Caco-2 (cell line): ENCODE results near the gene TIMM17A. TPM values are rescaled to one million over a fixed set of nuclear protein-coding genes. Genes with fewer than 3 reads are reported as not detected.

Experiments
- BruUV-seq: library from RNA; stranded (reverse); fragments of 400-500 nt; replicated peaks from 2 replicates; lab custom pipeline; 2021; lab: Mats Ljungman, UMichigan
- CTCF ChIA-PET: fragments of 300-600 bp; sonication (Branson Sonifier 250); formaldehyde crosslinking; loops from one replicate; lab custom pipeline; 2022; ENCODE audit warnings: antibody characterized with exemption; lab: Charles Lee
- POLR2A ChIA-PET: fragments of 300-600 bp; sonication (Branson Sonifier 250); formaldehyde crosslinking; loops from one replicate; lab custom pipeline; 2022; ENCODE audit warnings: antibody characterized with exemption; lab: Charles Lee
- DNase-seq, 2 experiments: peaks; one replicate each; pipeline versions ENCODE4 v3.0.0 to v3.0.0-alpha.2; 2020 to 2022
- H3K27me3 ChIP-seq: replicated peaks from 2 replicates; pipeline ENCODE4 v1.6.0; 2011; ENCODE audit warnings: low read length; ENCODE audit not compliant: control insufficient read depth, insufficient read depth
- H3K36me3 ChIP-seq: 2 replicates; pipeline ENCODE4 v1.5.1; 2011; ENCODE audit warnings: low read length; ENCODE audit not compliant: control insufficient read depth, insufficient read depth
- H3K4me1 ChIP-seq: fragments of 250-450 bp; sonication (Bioruptor Pico); 2 replicates; pipeline ENCODE4 v1.5.1; 2020; ENCODE audit warnings: mild to moderate bottlenecking
- H3K4me3 ChIP-seq: 2 replicates; pipeline ENCODE4 v1.5.1; 2011; ENCODE audit warnings: low read depth, mild to moderate bottlenecking, control low read depth, low read length
- H3K9me3 ChIP-seq: fragments of 250-450 bp; sonication (Bioruptor Pico); 2 replicates; pipeline ENCODE4 v1.5.1; 2020; ENCODE audit warnings: mild to moderate bottlenecking, moderate library complexity
- H3K27ac Mint-ChIP-seq: one replicate; pipeline ENCODE4 v1.8.0; 2022; ENCODE audit warnings: mixed read lengths; ENCODE audit not compliant: unreplicated experiment
- H3K27me3 Mint-ChIP-seq: one replicate; pipeline ENCODE4 v1.8.0; 2022; ENCODE audit warnings: mixed read lengths; ENCODE audit not compliant: insufficient read depth, unreplicated experiment
- H3K36me3 Mint-ChIP-seq: one replicate; pipeline ENCODE4 v1.8.0; 2022; ENCODE audit warnings: mild to moderate bottlenecking, mixed read lengths; ENCODE audit not compliant: insufficient read depth, unreplicated experiment
- H3K4me1 Mint-ChIP-seq: one replicate; pipeline ENCODE4 v1.8.0; 2022; ENCODE audit warnings: low read depth, mixed read lengths; ENCODE audit not compliant: unreplicated experiment
- H3K4me3 Mint-ChIP-seq: one replicate; pipeline ENCODE4 v1.8.0; 2022; ENCODE audit warnings: mild to moderate bottlenecking, moderate library complexity, mixed read lengths; ENCODE audit not compliant: unreplicated experiment
- H3K9me3 Mint-ChIP-seq: one replicate; pipeline ENCODE4 v1.8.0; 2022; ENCODE audit warnings: mixed read lengths; ENCODE audit not compliant: unreplicated experiment
- CTCF ChIP-seq, 2 experiments: fragments of 200-600 bp in 1 of 2; IDR thresholded peaks; 1 replicate in 1 of 2; 2 replicates in 1 of 2; pipeline versions ENCODE4 v1.5.1 to v1.8.0; 2011 to 2022; ENCODE audit warnings: antibody characterized with exemption in 1 of 2, control low read depth in 1 of 2, inconsistent platforms in 1 of 2, low read depth in 1 of 2, low read length in 1 of 2, mild to moderate bottlenecking in 1 of 2, moderate library complexity in 1 of 2; ENCODE audit not compliant: insufficient read depth in 1 of 2, severe bottlenecking in 1 of 2, unreplicated experiment in 1 of 2
- intact Hi-C: fragments of 100-400 bp; cut with micrococcal nuclease; formaldehyde crosslinking; loops from one replicate; pipeline ENCODE4 v1.10.0; 2022; ENCODE audit not compliant: unreplicated experiment
- total RNA-seq: library from RNA; stranded (reverse); gene quantifications from 2 replicates; pipeline ENCODE4 v1.2.3, GENCODE V29; 2022

TIMM17A gene
- total RNA-seq, 1 experiment from 2014 or later, result 63.7 TPM

DNA sequence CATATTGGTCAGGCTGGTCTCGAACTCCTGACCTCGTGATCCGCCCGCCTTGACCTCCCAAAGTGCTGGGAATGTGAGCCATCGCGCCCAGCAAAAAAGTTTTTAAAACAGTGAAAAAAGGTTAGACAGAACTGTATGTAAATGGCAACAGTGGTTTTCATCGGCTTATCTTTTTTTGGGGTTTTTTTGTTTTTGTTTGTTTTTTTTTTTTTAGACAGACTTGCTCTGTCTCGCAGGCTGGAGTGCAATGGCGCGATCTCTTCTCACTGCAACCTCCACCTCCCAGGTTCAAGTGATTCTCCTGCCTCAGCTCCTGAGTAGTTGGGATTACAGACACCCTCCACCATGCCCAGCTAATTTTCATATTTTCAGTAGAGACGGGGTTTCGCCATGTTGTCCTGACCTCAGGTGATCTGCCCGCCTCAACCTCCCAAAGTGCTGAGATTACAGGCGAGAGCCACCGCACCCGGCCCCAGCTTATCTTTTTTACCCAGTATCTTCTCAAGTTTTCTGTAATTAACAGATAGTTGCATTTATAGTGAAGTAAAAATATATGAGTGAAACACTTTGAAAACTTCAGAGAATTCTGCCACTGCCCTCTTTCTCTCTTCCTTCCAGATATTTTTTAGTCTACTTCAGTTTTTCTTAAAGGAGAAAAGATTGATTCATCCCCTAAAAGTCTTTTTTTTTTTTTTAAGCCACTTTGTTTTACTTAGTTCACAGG lies 13.1 kb downstream of the TIMM17A start:
- no TSS peak for BruUV-seq
- H3K9me3 ChIP-seq, result no peaks in the 10 kb centered on the region
- H3K4me3 Mint-ChIP-seq, result no peak overlapping the region
- no peak overlapping the region for H3K27ac Mint-ChIP-seq
- no peak for DNase-seq
- no peaks in the 10 kb centered on the region for H3K27me3 ChIP-seq
- intact Hi-C loops, result no loop called here
- peaks cover 6% of the 10 kb centered on the region; the same call in 1 of the 2 replicates for H3K36me3 ChIP-seq
- no peak overlapping the region for H3K4me3 ChIP-seq
- no peaks in the 10 kb centered on the region for H3K27me3 Mint-ChIP-seq
- no peaks in the 10 kb centered on the region for H3K4me1 Mint-ChIP-seq
- no peak for TF ChIP-seq CTCF (IDR thresholded peaks at IDR 0.05; ENCODE audit: insufficient read depth in 1 of 2, low read depth in 1 of 2, low read length in 1 of 2, severe bottlenecking in 1 of 2, unreplicated experiment in 1 of 2)
- no peaks in the 10 kb centered on the region for H3K9me3 Mint-ChIP-seq
- CTCF ChIA-PET, result interaction anchor here (1.0 kb wide), 1 partner anchor 10 kb away, joined by 6 read pairs; no protein-coding TSS in a partner anchor
- POLR2A ChIA-PET, result interaction anchor here (0.6 kb wide), 1 partner anchor 40 kb away, joined by 3 read pairs; no protein-coding TSS in a partner anchor
- peaks cover 72% of the 10 kb centered on the region for H3K36me3 Mint-ChIP-seq
- no peaks in the 10 kb centered on the region for H3K4me1 ChIP-seq

- peaks cover 3% of the 10 kb centered on the region for H3K27me3 Mint-ChIP-seq
- no peaks in the 10 kb centered on the region for H3K4me1 ChIP-seq
- no peak for DNase-seq
- no TSS peak for BruUV-seq
- H3K36me3 Mint-ChIP-seq, result peaks cover 54% of the 10 kb centered on the region
- no peak overlapping the region for H3K27ac Mint-ChIP-seq
- TF ChIP-seq CTCF (IDR thresholded peaks at IDR 0.05; ENCODE audit: insufficient read depth in 1 of 2, low read depth in 1 of 2, low read length in 1 of 2, severe bottlenecking in 1 of 2, unreplicated experiment in 1 of 2), result no peak
- H3K27me3 ChIP-seq, result no peaks in the 10 kb centered on the region
- no peak overlapping the region for H3K4me3 Mint-ChIP-seq
- ChIA-PET POLR2A (no interaction called here), CTCF (interaction anchor here (4.1 kb wide), 1 partner anchor 75 kb away, joined by 41 read pairs; no protein-coding TSS in a partner anchor)
- H3K4me1 Mint-ChIP-seq, result no peaks in the 10 kb centered on the region
- peaks cover 3% of the 10 kb centered on the region; the same call in 1 of the 2 replicates for H3K36me3 ChIP-seq
- intact Hi-C loops, result no loop called here
- H3K4me3 ChIP-seq, result no peak overlapping the region
- H3K9me3 ChIP-seq, result no peaks in the 10 kb centered on the region
- H3K9me3 Mint-ChIP-seq, result no peaks in the 10 kb centered on the region
Observed at GRCh38 chr1:201970334-201971159, 15.2 kb downstream of the TIMM17A start.

DNA sequence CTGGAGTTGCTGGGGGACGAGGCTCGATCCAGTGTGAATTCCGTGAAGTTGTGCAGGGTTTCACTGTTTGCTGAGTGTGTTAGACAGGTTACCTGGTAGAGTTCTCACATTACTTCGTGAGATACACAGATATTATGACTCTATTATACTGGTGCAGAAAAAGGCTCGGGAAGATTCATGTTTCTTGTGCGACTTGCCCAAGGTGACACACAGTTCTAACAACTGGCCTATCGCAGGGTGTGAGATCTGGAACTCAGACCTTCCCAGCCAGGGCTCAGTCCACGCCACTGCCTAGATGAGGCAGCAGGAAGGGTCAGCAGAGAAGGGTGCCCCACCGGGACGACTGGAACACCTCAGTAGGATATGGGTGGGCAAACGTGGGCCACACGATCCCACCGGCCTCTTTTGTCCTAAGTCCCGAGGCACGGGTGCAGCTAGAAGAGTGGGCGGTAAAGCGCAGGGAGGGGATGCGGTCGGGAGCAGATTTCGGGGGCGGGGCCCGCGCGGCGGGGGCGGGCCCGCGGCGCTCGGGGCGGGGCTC lies 26.8 kb downstream of the TIMM17A start:
- peaks cover 15% of the 10 kb centered on the region for H3K36me3 Mint-ChIP-seq
- BruUV-seq, result no TSS peak

More for the DNA sequence above, 26.8 kb downstream of the TIMM17A start:
- Histone ChIP-seq H3K27me3 (no peaks in the 10 kb centered on the region), H3K36me3 (0 out of 2 replicates have a peak, but pooled peaks cover 1% of the 10 kb centered on the region), H3K9me3 (no peaks in the 10 kb centered on the region), H3K4me3 (peak overlapping the region; percentile 68), H3K4me1 (peaks cover 17% of the 10 kb centered on the region)
- ChIA-PET CTCF (interaction anchor here (1.5 to 1.7 kb wide), 2 partner anchors 87 to 152 kb away, joined by 3 to 5 read pairs; no protein-coding TSS in a partner anchor), POLR2A (interaction anchor here (1.6 kb wide), 1 partner anchor 28 kb away, joined by 13 read pairs; the partner anchor contains the start of gene ELF3)
- Mint-ChIP-seq H3K9me3 (no peaks in the 10 kb centered on the region), H3K4me3 (peak overlapping the region; percentile 99), H3K27me3 (no peaks in the 10 kb centered on the region), H3K4me1 (peaks cover 25% of the 10 kb centered on the region), H3K27ac (peak overlapping the region; percentile 36)
- no peak for TF ChIP-seq CTCF (IDR thresholded peaks at IDR 0.05; ENCODE audit: insufficient read depth in 1 of 2, low read depth in 1 of 2, low read length in 1 of 2, severe bottlenecking in 1 of 2, unreplicated experiment in 1 of 2)
- intact Hi-C loops, result loop anchor here (2.0 kb wide), 2 partner anchors 17 to 27 kb away; partner anchors contain the start of gene TIMM17A
- peak in 1 of 2 experiments; percentile 61 for DNase-seq
